Measurements from ENCODE around the gene TRAF3.

Gene TRAF3

GRCh38 chr14:102957222-102957621, 180.0 kb downstream of the TRAF3 start:
- DNase-seq (ENCODE audit: low read depth), result no peak

GRCh38 chr14:102958461-102958860, 181.2 kb downstream of the TRAF3 start:
- no peak for DNase-seq (ENCODE audit: low read depth)

Data from stimulated activated CD8-positive, alpha-beta memory T cell treated with anti-CD3 and anti-CD28 coated beads, Interleukin-12 subunit alpha, Interleukin-12 subunit beta, amount 100 ng/mL, for 4 hours (primary cell).